Measurements from ENCODE around the gene LAPTM5. TPM values are rescaled to one million over a fixed set of nuclear protein-coding genes. Genes with fewer than 3 reads are reported as not detected.

The LAPTM5 gene
- total and polyA plus RNA-seq, 2 of the 8 experiments (the other 6 are each of a cell fraction or from before 2014, with no cell fraction given): 0.37 to 1.4 TPM

DNA sequence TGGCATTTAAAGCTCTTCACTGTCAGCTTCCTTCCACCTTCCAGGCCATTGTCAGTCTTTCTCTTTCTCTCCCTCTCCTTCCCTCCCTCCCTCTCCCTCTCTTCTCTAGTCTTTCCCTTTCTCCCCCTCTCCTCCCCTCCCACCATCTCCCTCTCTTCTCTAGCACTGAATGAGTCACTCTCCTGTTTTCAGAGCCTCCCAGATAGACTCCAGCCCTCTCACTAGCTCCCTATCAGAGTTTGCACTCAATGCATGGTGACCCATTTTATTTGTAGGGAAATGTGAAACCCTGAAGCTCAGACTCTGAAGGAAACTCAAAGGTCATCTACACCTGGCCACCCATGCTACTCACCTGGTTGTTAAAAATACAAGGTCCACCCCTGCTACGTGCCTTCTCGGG lies 29.8 kb downstream of the LAPTM5 start:
- no peak overlapping the region for H2BK120ac ChIP-seq (replicated peaks; ENCODE audit: low read depth, low read length)
- H3K9ac ChIP-seq (replicated peaks in 1 of 4; ENCODE audit: extremely low read depth in 1 of 4, low read depth in 3 of 4, low read length in 3 of 4): no peak overlapping the region
- no peaks in the 10 kb centered on the region for H3K79me2 ChIP-seq (ENCODE audit: control insufficient read depth in 1 of 2, insufficient read depth in 2 of 2, low read length in 2 of 2)
- no peak overlapping the region for H2AFZ ChIP-seq (ENCODE audit: low read length)
- FAIRE-seq: no peak
- H4K5ac ChIP-seq (ENCODE audit: insufficient read length, low read depth, low read length): no peak overlapping the region
- TF ChIP-seq JUND (IDR thresholded peaks at IDR 0.05; ENCODE audit: low read length): 0 out of 2 replicates have a peak, but pooled peaks have one; percentile 17
- TF ChIP-seq GTF2F1 (IDR thresholded peaks at IDR 0.05; ENCODE audit: borderline replicate concordance, low read depth, low read length): no peak
- no peak for TF ChIP-seq KDM4A (IDR thresholded peaks at IDR 0.05; ENCODE audit: low read depth, low read length, severe bottlenecking)
- TF ChIP-seq EP300 (IDR thresholded peaks at IDR 0.05; ENCODE audit: borderline replicate concordance in 1 of 2, low read depth in 2 of 2, low read length in 2 of 2): no peak
- TF ChIP-seq RFX5 (IDR thresholded peaks at IDR 0.05; ENCODE audit: borderline replicate concordance, low read depth, low read length): no peak
- 0 out of 2 replicates have a peak, but pooled peaks have one; percentile 17 for TF ChIP-seq EGR1 (IDR thresholded peaks at IDR 0.05; ENCODE audit: borderline replicate concordance, low read depth, low read length)
- 0 out of 2 replicates have a peak overlapping the region, but pooled peaks have one; percentile 75 for H2BK20ac ChIP-seq (ENCODE audit: low read length)
- peaks cover 0 to 7% (median 3%) of the 10 kb centered on the region in 4 experiments; a peak in 4 of 7 replicates for H3K4me1 ChIP-seq (replicated peaks in 1 of 4; ENCODE audit: control insufficient read depth in 3 of 4, insufficient read depth in 4 of 4, low read length in 3 of 4)
- peak overlapping the region; percentile 63; the same call in 1 of the 2 replicates for H2BK12ac ChIP-seq (ENCODE audit: low read depth, low read length)
- DNase-seq (ENCODE audit: low read depth in 1 of 2, low spot score in 2 of 2): no peak
- no peak overlapping the region for H3K27ac ChIP-seq (ENCODE audit: low read depth, low read length)
- ChIA-PET CTCF (ENCODE audit: partially characterized antibody) (interaction anchor here (0.6 to 55.1 kb wide), 15 partner anchors 8 to 347 kb away, joined by 3 to 1640 read pairs (median 4); partner anchors contain the start of gene LAPTM5), POLR2A (ENCODE audit: partially characterized antibody) (interaction anchor here (0.8 to 1.8 kb wide), 3 partner anchors 9 to 30 kb away, joined by 3 to 5 read pairs (median 5); partner anchors contain the start of gene LAPTM5)
- no peaks in the 10 kb centered on the region for H3K36me3 ChIP-seq (ENCODE audit: control insufficient read depth in 2 of 4, insufficient read depth in 4 of 4, low read length in 3 of 4)
- H2BK15ac ChIP-seq (ENCODE audit: low read length): 0 out of 2 replicates have a peak overlapping the region, but pooled peaks have one; percentile 40
- no peak overlapping the region for H3K23ac ChIP-seq (ENCODE audit: insufficient read length)
- no peak overlapping the region for H3K4me2 ChIP-seq (ENCODE audit: insufficient read depth in 1 of 2, low read depth in 2 of 2, low read length in 2 of 2)
- no peaks in the 10 kb centered on the region for H3K79me1 ChIP-seq (ENCODE audit: low read depth, low read length)
- H3K56ac ChIP-seq (replicated peaks; ENCODE audit: insufficient read length, low read depth, low read length): no peak overlapping the region
- H4K91ac ChIP-seq (replicated peaks; ENCODE audit: insufficient read length, low read length): no peak overlapping the region
- H3K14ac ChIP-seq (ENCODE audit: insufficient read length): no peak overlapping the region
- 80% methylated on average over 2 of the region's 2 CpGs; no CpG with 5 or more reads in 1 of the 2 experiments for WGBS, 2 experiments (ENCODE audit: extremely low coverage in 1 of 2, insufficient coverage in 1 of 2, insufficient read length in 1 of 2, insufficient replicate concordance in 2 of 2, low coverage in 1 of 2, low lambda C conversion rate in 2 of 2, missing lambda C conversion rate in 1 of 2)
- H3K23me2 ChIP-seq (ENCODE audit: low read depth, low read length): peaks cover 4% of the 10 kb centered on the region; the same call in 1 of the 2 replicates
- H2AK5ac ChIP-seq (ENCODE audit: low read depth, low read length): no peak overlapping the region
- no peak overlapping the region for H4K8ac ChIP-seq (ENCODE audit: extremely low read depth, insufficient read depth, low read length)
- H4K20me1 ChIP-seq (replicated peaks in 1 of 2; ENCODE audit: control insufficient read depth in 1 of 2, insufficient read depth in 2 of 2, low read length in 2 of 2): no peaks in the 10 kb centered on the region
- no peak overlapping the region for H3K4me3 ChIP-seq (ENCODE audit: extremely low read depth in 1 of 4, insufficient read depth in 2 of 4, low read depth in 3 of 4, low read length in 4 of 4)
- H3K4ac ChIP-seq (replicated peaks; ENCODE audit: insufficient read length, low read depth, low read length): no peak overlapping the region
- H3K27me3 ChIP-seq (replicated peaks in 1 of 4; ENCODE audit: control insufficient read depth in 3 of 4, extremely low read depth in 1 of 4, insufficient read depth in 3 of 4, low read length in 3 of 4): no peaks in the 10 kb centered on the region
- H3K18ac ChIP-seq (ENCODE audit: extremely low read depth, low read length): no peak overlapping the region
- peak overlapping the region; percentile 31; the same call in 1 of the 2 replicates for H2BK5ac ChIP-seq (ENCODE audit: low read depth, low read length)
- H3K9me3 ChIP-seq (ENCODE audit: insufficient read depth in 2 of 2, low read depth in 1 of 2, low read length in 1 of 2): no peaks in the 10 kb centered on the region
